Measurements from ENCODE around the gene EXOC6B. TPM values are rescaled to one million over a fixed set of nuclear protein-coding genes. Genes with fewer than 3 reads are reported as not detected.

The EXOC6B gene
- total RNA-seq, 1 experiment from 2014 or later: 40.1 TPM

- Histone ChIP-seq H2AK5ac (ENCODE audit: insufficient read length, low read length) (no peak overlapping the region), H3K56ac (ENCODE audit: insufficient read length, low read depth, low read length) (no peak overlapping the region), H3K79me1 (ENCODE audit: insufficient read depth, low read depth, low read length, poor library complexity, severe bottlenecking) (no peaks in the 10 kb centered on the region), H3K14ac (ENCODE audit: insufficient read depth, low read length) (no peak overlapping the region), H3K23me2 (ENCODE audit: insufficient read length, low read depth, low read length, poor library complexity, severe bottlenecking) (no peaks in the 10 kb centered on the region), H2BK15ac (ENCODE audit: low read depth, low read length) (no peak overlapping the region), H2BK12ac (ENCODE audit: insufficient read length, low read depth, low read length) (no peak overlapping the region), H3K4me1 (ENCODE audit: insufficient read depth, low read length) (no peaks in the 10 kb centered on the region), H4K5ac (ENCODE audit: insufficient read length, low read depth, low read length) (no peak overlapping the region), H3T11ph (ENCODE audit: low read length) (no peak overlapping the region), H3K4ac (ENCODE audit: low read depth, low read length) (no peak overlapping the region), H3K23ac (ENCODE audit: insufficient read length, low read depth, low read length) (no peak overlapping the region), H3K27me3 (ENCODE audit: insufficient read depth, low read length) (no peaks in the 10 kb centered on the region), H4K20me1 (ENCODE audit: control insufficient read depth, insufficient read depth, insufficient read length) (no peaks in the 10 kb centered on the region), H3K79me2 (ENCODE audit: insufficient read depth, low read length) (no peaks in the 10 kb centered on the region), H3K9me3 (ENCODE audit: control insufficient read depth, low read depth, low read length) (no peaks in the 10 kb centered on the region), H3K4me2 (ENCODE audit: insufficient read depth, insufficient read length, low read length) (no peak overlapping the region), H3K18ac (ENCODE audit: insufficient read length, low read depth, low read length) (no peak overlapping the region), H3K27ac (ENCODE audit: insufficient read length, low read depth, low read length) (no peak overlapping the region), H4K8ac (replicated peaks; ENCODE audit: insufficient read length, low read depth, low read length) (no peak overlapping the region), H2BK20ac (ENCODE audit: low read depth, low read length, poor library complexity, severe bottlenecking) (no peak overlapping the region), H3K9ac (ENCODE audit: extremely low read depth, insufficient read length, low read length) (no peak overlapping the region), H4K91ac (ENCODE audit: insufficient read length, low read depth, low read length) (no peak overlapping the region), H2BK120ac (ENCODE audit: low read depth, low read length, poor library complexity, severe bottlenecking) (no peak overlapping the region), H2BK5ac (ENCODE audit: insufficient read length, low read length) (no peak overlapping the region), H2AFZ (ENCODE audit: low read length) (no peak overlapping the region)
- Mint-ChIP-seq H3K27me3 (ENCODE audit: low read depth) (no peaks in the 10 kb centered on the region), H3K27ac (no peak overlapping the region), H3K4me1 (peaks cover 0 to 3% of the 10 kb centered on the region in 2 experiments; a peak in 1 of 4 replicates), H3K4me3 (no peak overlapping the region), H3K36me3 (ENCODE audit: insufficient read depth in 1 of 3, low read depth in 3 of 3) (no peaks in the 10 kb centered on the region), H3K9me3 (no peaks in the 10 kb centered on the region)
- DNase-seq: no peak
- WGBS (ENCODE audit: extremely low coverage, insufficient read length, low lambda C conversion rate): no CpG with 5 or more reads among the region's 1 CpG
- TF ChIP-seq CTCF (conservative IDR thresholded peaks at IDR 0.05): no peak
Observed at GRCh38 chr2:72292433-72292832, 533.4 kb downstream of the EXOC6B start.
